MV-4-11 (cell line): ENCODE measurements around the gene RBP5.
A peak's percentile ranks its signal among the peaks of the same experiment; 100 is the strongest.

ENCODE experiments used
- DNase-seq: peaks from one replicate; lab custom pipeline; 2025; lab: John Stamatoyannopoulos, UW

Gene RBP5

DNA sequence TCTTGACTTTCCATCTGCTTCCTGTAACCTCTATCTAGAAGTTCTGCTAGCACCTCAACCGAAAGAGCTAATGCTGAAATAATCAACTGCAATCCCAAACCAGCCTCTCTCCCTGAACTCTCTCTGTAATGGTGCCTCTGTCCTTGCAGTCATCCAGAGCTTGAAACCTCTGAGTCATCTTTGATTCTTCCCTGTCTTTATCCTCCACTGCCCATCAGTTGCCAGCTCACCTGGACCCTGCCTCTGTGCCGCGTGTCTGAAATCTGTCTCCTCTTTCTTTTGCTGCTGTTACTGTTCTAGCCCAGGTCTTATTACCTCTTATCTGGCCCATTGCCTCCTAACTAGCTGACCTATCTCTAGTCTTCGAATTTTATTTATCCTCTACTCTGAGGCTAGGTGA, 17.0 kb upstream of the RBP5 start:
- no peak for DNase-seq

DNA sequence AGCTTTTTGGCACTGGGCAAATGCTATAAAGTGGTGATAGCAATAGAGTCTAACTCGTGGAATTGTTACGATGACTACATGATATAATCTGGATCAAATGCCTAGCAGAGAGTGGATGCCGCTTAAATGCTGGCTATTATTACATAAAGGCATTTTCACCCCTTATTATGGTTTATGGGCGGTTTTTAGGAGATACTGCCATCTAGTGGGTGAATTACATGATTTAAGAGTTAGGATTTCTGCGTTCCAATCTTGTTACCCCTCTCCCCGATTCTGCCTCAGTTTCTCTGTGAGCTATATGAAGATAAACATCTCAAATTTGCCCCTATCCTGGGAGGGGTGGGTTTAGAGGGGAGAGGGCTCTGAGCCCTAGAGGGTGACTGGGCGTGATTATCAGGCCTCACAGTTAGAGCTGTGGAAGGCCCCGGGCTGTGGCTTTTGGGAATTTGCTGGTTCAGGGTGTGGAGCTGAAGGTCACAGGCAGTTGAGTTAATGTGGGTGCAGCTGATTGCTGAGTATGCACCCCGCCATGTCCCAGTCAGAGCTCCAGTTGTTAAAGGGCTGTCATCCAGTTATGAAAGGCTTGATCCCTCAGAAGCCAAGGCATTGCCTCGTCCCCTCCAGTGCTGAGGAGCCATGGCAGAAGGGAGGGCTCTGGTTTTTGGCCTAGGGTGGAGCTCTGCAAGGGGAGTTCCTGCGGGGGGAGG, 15.9 kb upstream of the RBP5 start:
- peak; percentile 2 for DNase-seq

DNA sequence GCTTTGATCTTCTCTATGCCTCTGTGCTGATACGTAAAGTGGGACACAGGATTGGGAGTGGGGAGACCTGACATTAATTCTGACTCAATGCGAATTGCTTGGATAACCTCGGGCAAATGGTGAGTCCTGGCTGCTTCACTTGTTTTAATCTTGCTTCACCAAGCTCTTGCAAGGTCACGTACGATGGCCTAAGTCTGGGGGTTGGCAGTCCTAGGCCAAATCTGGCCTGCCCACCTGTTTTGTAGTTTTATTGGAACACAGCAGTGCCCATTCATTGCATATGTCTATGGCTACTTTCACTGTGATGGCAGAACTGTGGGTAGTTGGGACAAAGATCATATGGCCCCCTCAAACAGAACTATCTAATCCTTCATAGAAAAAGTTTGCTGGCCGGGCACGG, 14.9 kb upstream of the RBP5 start:
- DNase-seq, result no peak

DNA sequence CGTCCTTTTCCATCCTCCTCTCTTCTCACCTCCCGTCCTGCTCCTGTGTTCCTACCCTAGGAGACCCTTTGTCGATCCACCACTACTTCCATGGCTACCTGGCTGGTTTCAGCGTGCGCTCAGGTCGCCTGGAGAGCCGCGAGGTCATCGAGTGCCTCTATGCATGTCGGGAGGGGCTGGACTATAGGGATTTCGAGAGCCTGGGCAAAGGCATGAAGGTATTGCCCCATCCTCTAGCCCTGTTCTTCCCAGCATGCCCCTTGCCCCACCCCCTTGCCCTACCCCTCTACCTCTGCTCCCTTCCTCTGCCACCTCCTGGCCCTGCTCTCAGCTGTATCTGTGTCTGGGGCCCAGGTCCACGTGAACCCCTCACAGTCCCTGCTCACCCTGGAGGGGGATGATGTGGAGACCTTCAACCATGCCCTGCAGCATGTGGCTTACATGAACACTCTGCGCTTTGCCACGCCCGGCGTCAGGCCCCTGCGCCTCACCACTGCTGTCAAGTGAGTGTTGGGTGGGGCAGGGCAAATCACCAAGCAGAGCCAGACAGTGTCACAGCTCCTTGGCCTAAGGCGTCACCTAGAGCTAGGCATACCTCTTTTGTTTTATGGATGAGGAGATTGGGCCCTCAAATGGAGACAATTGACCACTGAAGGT, 14.2 kb upstream of the RBP5 start:
- no peak for DNase-seq

DNA sequence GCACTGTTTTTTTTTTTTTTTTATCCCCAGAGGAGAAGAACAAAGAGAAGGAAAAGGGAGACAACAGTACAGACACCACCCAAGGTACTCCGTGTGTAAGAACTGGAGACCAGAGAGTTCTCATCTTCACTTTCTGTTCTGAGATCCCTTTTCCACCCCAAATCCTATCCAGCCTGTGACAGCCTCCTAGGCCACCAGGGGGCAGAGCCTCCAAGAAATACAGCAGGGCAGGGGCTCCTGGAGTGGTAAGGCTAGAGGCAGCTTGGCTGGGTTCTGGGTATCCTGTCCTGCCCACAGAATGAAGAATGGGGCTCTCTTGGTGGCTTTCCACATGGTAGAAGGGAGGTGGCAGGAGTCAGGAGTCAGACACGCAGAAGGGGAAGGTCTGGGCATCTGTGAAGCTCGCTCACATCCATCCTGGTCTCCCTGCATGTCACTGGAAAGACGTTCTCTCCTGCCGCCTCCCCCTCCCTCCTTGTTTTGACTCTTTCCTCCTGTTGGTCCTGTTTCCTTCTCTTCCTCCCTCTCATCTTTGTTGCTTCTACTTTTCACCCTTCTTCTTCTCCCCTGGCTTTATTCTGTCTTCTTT, 13.5 kb upstream of the RBP5 start:
- peak; percentile 60 for DNase-seq

DNA sequence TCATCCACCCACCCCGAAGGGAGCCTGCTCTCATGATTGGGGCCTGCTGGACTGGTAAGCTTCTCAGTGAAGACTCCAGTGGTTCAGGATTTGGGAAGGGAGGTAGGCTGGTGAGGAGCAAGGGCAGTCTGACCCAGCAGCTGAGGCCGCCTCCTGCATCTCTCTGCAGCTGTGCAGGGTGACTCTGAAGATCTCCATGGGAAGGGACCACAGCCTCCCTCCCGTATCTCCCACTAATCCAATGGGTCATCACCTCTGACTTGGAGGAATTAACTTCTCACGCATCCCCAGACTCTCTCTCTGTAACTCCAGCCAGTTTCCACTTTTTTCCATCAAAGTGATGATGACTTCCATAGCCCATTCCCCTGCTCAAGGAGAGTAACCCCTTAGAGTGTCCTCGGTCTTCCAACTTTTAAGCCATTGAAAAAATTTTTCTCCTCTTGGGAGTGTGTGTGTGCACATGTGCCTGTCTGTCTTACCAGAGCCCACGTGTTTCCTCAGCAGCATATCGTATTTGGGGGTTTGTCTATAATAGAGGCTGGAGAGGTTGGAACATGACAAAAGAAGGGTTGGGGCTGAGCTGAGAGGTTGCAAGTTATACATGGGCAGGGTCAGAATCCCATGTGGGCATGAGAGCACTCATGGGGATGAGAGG, 12.8 kb upstream of the RBP5 start:
- DNase-seq, result no peak

DNA sequence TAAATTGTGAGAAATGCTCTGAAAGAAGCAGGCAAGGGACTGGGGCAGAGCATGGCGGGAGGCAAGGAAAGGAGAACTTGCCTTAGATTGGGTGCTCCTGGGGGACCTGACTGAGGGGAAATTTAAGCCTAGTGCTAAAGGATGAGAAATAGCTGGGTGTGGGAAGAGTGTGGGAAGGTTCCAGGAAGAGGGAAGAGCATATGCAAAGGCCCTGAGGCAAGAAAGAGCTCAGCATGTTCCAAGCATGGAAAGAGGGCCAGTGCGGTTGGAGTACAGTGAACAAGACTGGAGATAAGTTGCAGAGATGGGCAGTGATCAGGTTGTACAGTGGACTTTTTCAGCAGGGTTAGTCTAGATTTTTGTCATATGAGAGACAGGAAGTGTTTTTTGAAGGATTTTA, 10.5 kb upstream of the RBP5 start:
- DNase-seq, result no peak

DNA sequence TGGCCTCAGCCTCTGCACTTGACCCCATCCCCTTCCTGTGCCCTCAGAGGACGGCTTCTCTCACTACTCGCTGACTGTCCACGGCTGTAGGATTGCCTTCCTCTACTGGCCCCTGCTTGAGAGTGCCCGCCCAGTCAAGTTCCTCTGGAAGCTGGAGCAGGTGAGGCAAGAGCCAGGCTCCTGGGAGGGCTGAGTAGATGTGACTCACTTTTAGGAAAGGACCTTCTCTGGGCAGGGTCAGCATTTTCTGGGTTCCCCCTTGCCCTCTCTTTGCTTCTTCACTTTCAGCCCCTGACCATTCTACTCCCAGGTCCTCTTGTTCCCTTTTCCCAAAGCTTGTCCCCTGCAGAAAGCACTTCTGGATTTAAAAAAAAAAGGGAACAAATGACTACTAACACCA, 9.2 kb upstream of the RBP5 start:
- no peak for DNase-seq

DNA sequence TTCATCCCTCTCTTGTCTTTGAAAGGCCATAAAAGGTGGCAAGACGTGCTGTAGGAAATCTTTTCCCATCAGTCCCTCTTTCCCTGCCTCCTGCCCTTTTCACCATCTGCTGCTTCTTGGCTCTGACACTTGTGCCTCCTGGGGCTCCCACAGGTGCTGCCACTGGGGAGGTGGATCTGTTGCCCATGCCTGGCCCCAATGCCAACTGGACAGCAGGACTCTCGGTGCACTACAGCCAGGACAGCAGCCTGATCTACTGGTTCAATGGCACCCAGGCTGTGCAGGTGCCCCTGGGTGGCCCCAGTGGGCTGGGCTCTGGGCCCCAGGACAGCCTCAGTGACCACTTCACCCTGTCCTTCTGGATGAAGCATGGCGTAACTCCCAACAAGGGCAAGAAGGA, 8.0 kb upstream of the RBP5 start:
- no peak for DNase-seq

DNA sequence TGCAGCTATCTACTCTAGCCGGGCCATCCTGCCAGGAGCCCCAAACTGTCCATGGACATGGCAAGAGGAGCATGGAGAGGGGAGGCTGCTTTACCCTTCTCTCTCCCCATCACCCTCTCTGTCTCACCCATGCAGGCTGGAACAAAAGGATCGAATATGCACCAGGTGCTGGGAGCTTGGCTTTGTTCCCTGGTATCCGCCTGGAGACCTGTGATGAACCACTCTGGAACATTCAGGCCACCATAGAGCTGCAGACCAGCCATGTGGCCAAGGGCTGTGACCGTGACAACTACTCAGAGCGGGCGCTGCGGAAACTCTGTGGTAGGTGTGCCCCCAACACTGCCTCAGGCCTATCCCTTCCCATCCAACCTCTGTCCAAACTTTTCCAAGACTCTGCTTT, 7.4 kb upstream of the RBP5 start:
- no peak for DNase-seq

DNA sequence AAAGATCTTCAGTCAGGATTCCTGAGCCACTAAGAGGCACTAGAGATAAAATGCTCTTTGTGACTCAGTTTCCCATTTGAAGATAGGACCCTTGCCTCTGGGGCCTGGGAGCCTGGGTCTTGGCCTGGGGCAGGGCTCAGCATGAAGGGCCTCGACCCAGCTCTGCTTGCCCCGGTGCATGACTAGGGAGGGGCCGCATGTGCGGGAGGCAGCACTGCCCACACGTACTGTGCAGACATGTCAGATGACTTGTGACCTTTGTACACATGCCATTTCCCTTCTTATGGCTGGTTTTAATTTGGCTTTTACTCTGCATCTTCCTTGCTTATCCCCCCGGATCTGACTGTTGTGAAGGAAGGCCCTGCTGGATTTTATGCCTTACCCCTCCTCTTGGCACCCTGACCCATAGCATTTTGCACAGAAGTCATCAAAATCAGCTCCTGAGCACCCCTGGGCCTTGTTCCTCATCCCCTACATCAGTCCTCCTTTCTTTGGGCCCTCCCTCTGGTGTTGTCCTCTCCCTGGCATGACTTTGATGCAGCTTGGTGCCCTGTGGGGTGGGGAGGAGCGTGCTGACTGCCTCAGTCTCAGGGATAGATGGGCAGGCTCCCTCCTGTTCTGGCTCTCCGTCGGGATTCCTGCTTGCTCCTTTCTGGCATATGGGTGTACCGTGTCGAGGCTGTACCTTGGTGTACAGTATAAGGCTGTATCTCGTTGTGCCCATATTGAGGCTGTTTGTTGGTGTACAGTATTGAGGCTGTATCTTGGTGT, 5.9 kb upstream of the RBP5 start:
- DNase-seq, result no peak

DNA sequence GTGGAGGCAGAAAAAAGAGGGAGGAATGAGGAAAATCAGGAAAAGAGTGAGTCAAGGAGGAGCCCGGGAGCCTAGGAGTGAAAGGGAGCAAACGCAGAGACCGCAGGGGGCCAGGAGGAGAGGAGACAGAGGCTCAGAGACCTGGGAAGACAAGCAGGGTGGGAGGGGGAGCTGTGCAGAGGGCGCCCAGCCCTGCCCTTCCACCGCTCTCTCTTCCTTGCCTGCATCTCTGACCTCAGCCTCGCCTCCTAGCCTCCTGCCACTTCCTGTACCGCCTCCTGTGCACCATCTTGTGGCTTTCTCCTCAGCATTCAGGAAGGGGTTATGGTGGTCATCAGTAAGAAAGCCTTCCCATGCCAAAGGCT, 2.8 kb upstream of the RBP5 start:
- peak; percentile 41 for DNase-seq

DNA sequence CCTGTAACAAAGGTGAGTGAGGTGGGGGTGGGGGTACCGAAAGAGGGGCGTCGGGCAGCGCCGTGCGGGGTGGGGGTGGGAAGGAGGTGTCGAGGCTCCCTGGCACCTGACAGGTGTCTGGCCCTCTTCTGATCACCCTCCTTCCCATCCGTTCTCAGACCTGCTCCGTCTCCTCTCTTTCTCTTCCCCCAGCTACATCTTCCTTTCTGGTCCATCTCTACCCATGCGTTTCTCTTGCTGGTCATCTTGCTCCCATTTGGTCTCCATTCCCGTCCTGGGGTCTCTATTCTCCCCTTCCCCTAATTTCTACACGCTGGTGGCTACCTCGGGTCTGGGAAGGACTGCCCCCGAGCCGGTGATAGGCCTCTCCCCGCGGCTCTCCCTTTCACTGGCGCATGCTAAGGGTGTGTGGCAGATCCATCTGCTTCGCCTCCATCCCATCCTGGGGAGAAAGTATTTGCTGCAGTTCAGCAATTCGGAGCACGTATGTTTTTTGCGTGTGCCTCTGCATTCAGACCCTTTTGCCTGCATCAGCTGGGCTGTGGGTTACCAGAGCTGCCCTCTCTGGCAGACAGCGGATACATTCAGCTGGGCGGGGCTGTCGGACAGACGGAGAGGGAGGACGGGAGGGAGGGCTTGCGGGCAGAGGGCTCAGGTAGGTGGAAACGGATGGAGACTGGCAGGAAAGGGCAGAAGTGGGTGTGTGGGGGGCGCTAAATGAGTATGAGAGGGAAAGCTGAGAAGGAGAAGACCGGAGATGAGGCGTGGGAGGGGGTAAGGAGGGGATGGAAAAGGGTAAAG, 2.2 kb upstream of the RBP5 start:
- no peak for DNase-seq

DNA sequence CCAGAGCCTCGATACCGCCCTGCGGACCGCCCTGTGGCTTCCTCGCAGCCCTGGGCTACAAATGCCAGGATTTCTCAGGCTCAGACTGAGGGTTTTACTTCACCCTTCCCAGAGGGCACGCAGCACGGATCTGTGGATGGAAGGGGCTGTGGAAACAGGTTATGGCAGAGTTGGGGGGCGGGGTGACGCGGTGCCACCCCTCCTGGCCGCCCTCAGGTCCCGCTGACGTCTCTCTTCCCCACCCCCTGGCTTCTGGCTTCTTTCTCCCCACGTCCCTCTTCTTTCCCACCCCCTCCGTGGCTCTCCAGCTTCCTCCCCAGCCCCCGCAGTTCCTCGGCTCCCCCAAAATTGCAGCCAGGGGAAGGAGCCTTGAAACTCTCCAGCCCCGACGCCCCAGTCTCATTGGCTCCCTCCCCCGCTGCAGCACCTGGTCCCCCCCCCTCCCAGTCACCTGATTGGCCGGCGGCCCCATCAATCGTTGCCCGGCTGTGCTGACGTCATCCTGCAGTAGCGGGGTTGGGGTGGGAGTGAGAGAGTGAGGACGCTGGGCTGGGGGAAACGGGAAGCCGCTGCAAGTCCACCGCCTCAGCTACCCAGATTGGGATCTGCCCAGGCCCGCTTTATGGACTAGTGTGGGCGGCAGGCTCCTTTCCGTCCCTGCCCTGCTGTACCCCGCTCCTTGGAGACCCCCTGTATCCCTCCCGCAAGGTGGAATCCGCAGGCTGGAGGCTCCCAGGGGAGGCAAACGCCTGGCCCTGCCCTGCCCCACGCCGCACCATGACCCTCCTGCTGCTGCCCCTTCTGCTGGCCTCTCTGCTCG, 1.4 kb upstream of the RBP5 start, which contains the start of gene CLSTN3:
CLSTN3 (plus strand) TSS at position 500 of the 820 bp plus-strand sequence; CDS start at position 778, 278 bp downstream.
- DNase-seq, result peak; percentile 28

DNA sequence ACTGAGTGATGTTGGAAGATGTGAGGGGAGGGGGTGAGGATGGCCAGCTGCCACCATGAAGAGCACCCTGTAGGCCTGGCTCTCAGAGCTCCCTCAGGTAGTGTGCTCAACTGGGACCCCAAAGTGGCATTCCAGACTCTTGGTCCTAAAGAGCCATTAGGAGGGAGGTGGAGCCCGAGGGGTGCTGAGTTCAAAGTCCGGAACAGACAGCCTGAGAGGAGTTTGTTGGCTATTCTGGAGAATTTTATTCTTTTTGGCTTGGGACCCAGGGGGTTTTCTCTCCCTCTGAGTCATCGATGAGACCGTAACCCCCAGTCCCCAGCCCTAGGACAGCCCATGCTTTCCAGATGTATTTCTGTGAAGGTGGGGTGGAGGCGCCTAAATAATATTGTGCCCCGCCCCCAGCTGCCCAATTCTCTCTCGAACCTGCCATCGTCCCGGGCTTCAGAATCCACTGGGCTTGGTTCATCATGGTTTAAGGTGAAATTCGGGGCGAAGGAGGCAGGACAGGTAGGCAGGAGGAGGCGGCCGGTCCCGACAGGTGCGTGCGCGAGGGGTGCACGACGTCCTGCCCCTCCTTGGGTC, 690 bp upstream of the RBP5 start:
- DNase-seq, result no peak

DNA sequence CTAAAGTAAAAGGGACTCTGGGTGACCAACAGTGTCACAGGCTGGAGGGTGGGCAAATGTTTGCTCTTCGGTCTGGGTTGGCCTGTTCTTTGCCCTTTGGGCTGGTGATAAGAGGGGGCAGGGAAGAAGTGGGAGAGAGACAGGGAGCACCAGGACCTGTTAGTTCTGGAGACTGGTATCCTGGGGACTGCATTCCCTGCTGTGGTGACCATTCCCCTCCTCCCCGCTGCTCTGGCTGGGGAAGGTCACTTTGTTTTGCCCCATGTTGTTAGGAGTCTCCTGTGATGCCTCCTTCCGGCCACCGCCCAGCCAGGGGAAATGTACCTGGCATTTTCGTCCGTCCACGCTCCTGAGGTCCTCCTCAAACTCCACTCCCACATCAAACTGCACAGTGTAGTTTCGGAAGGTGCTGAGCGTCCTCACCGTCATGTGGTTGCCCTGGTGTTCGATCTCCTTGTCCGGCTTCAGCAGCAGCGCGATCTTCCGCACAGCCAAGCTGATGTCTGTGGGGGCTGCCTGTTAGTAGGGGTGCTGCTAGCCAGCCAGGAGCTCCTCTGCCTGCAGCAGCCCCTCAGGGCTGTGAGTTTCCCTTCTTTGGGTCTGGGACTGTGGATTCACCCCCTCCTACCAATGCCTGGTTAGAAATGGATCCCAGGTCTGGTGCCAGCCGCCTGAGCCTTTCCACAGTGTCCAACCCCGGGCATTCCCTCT, 618 bp downstream of the RBP5 start:
- no peak for DNase-seq

DNA sequence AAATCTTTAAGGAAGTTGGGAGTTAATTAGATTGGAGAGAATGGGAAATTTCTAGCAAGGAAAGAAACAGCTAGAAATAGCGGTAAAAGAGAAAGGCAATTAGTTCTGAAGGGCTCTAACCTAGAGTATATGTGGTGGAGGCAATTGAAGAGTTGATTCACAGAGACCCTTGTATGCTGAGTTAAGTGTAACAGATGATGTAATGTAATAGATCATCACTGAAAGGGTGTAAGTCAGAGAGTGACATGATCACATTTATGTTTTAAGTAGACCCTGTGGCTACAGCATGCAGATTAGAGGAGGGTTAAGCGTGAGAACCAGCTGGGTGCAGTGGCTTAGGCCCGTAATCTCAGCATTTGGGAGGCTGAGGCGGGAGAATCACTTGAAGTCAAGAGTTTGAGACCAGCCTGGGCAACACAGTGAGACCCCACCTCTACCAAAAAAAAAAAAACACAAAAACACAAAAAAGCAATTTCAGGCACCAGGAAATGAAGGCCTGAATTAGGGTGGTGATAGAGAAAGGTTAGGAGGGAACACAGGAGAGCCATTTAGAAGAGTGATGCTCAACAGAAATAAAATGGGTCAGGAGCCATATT, 3.0 kb downstream of the RBP5 start:
- no peak for DNase-seq

DNA sequence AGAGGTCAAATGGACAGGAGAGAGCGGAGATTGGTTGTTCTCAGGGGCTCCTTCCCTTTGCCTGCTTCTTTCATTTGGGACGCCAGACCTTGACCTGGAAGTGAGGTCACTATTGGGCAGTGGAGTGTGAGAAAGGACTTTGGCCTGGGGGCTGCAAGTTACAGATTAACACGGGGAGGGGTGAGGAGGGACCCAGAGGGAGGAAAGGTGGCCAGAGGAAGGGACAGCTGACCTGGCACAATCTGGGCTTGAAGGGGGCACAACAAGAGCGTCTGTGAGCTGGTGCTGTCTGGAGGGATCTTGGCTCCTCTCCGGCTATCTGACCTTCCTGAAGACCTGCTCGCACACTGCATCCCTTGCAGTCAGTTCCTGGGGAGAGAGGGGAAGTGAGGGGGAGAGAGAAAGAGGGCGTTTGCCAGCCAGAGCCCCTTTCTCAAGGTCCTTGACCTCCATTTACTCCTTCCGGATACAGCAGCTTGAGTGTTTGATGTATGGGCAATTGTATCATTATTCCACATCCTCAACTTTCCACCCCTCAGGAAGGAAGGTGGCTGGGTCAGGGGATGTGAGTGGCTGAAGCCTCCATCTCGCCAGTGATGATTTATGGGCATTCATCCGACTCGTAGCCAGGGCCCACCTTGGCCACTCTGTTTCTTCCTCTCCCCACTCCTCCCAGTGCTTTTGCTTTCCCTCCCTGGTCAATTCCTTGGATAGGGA, 4.7 kb downstream of the RBP5 start:
- DNase-seq, result no peak
